Stimulated activated naive CD4-positive, alpha-beta T cell (primary cell): ENCODE data around the gene MAP2K1.
A peak's percentile ranks its signal among the peaks of the same experiment; 100 is the strongest.
"Not testable (repeated sequence)": the region's sequence is repeated elsewhere in the genome, so short reads cannot be mapped to it uniquely, and the experiment has no call there.

ENCODE experiments used
- DNase-seq, 6 experiments: peaks; one replicate each; lab custom pipeline; 2025; lab: John Stamatoyannopoulos, UW

The MAP2K1 gene

GRCh38 chr15:66393037-66393436, 6.3 kb downstream of the MAP2K1 start:
- DNase-seq = not testable (repeated sequence)

DNA sequence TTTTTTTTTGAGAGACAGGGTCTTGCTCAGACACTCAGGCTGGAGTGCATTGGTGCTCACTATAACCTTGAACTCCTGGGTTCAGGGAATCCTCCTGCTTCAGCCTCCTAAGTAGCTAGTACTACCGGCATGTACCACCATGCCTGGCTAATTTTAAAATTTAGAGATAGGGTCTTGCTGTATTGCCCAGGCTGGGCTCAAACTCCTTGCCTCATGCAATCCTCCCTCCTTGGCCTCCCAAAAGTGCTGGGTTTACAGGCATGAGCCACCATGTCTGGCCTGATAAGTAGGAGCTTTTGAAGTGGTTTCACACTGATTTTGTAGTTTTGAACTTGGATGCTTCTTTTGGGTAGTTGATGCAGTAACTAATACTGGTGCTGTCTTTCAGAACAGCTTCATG, 7.8 kb downstream of the MAP2K1 start:
- DNase-seq = no peak

DNA sequence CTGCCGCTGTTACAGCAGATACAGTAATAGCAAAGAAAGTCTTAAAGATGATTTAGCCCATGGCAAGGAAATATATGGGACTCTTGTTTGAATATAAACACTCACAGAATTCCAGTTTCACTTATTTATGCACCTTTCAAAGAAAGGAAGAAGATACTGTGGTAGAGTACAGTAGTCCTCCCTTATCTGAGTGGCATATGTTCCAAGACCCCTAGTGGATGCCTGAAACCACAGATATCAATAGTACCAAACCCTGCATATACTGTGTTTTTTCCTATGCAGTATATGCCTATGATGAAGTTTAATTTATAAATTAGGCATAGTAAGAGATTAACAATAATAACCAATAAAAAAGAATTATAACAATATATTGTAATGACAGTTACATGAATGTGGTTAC, 8.2 kb downstream of the MAP2K1 start:
- DNase-seq = no peak

DNA sequence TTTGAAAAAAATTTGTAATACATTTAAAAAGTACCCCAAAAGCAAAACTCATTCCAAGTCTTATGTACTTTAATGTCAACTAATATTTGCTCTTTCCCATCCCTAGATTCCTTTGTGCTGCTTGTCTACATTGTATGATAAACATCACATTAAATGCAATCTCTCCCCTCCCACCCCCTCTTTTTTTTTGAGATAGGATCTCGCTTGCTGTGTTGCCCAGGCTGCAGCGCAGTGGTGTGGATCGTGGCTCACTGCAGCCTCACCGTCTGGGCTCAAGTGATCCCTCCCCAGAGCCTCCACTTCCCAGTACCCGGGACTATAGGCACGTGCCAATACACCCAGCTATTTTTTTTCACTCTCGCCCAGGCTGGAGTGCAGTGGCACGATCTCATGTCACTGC, 12.6 kb downstream of the MAP2K1 start:
- no peak for DNase-seq

- no peak for DNase-seq
Observed at GRCh38 chr15:66400351-66400774, 13.7 kb downstream of the MAP2K1 start.

DNA sequence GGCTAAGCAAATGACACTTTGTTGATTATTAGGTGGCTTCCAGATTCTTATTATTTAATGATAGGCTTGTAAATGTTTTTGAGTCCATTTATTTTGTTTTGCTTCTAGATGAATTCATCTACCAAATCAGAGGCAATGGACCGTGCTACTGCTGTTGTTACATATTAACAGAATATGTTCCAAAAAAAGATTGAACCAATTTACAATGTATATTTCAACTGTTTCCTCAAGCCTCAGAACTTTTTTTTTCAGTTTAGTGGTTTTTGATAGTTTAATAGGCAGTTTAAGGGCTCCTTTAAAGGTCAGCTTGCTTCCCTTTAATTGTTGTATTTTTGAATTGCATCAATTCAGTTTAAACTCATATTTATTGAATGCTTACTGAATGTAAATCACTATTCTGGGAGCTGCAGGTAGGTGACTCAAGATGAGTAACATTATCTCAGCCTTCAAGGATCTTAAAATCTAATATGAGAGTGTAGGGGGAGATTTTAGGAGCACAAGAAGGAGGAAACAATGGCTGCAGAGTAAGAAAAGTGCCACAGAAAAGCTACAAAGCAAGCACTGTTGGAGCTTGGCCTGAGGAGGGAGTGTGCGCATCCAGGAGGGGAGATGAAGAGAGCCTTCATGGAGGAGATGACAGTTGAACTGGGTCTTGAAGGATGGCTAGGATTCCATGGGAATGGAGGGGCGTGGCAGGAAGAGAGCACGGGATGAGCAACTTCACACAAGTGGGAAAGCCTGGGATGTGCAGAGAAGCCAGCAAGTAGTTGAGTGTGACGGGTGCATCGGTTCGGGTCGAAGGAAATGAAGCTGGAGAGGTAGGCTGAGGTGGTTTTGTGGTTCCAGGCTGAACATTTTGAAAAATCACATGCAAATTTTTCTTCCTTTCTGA, 14.7 kb downstream of the MAP2K1 start:
- DNase-seq = peak in 3 of 6 experiments; percentile 21 to 49 (median 25)

DNA sequence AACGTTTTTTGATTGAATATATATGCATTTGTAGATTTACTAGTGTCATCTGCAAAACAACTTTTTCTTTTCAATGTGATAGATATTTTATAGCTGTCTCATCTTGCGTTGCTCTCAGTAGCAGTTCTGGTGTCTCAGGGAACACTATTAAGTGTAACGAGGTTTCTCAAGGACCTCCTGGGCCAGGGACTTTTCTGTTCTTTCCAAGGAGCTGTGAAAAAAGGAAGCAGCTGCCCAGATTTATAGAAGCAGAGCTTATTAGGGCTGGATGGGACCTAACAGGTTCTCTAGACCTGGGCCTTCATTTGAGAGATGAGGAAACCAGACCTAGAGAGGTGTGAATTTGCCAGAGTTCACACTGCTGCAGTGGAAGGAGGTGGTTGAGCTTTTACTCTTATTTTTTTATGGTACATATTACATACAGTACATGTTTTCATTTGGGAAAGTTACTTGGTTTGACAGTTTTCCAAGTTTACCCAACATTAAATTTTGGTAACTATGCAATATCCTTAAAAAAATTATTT, 16.1 kb downstream of the MAP2K1 start:
- DNase-seq = no peak

- DNase-seq = no peak
Observed at GRCh38 chr15:66403323-66403722, 16.6 kb downstream of the MAP2K1 start.

DNA sequence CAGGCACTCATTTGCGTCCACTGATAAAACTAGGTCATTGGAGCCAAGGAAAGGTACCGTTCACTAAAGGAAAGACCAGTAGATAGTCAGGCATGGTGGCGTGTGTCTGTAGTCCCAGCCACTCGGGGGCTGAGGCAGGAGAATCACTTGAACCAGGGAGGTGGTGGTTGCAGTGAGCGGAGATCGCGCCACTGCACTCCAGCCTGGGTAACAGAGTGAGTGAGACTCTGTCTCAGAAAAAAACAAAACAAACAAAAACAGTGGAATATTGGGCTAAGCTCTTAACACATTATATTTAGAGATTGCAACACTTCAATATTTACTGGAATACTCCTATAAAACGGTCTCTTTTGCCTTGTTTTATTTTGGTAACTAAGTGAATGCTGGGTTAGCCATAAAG, 17.4 kb downstream of the MAP2K1 start:
- no peak for DNase-seq

DNA sequence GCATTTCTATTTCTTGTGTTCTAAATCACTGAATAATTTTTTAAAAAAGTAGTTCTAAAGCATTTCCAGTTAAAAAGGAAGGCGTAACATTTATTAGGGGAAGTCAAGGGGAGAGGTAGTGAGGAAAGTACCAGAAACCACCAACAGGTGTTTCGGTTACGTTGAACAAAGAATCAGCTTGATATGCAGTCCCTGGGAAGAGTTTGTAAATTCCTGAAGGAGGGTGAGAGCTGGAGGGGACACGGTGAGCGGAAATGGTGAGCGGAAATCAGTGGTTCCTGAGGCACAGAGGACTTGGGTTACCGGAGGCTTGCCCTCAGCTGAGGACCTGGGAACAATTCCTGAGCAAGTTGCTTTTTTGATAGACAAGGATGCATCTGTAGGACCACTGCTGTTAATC, 17.8 kb downstream of the MAP2K1 start:
- no peak for DNase-seq

DNA sequence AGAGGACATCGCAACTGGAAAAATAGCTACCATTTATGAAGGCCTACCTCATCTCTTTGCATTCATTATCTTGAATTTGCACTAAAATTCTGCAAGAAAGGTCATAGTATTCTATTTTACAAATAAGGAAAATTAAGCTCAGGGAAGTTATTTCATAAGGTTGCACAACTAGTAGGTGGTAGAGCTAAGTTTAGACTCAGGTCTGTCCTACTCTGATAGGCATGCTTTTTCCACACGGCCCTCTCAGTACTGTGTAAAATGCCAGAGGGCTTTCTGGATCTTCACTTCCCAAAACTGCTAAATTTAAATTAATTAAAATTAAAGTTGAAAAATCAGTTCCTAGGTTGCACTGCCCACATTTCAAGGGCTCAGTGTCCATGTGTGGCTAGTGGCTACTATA, 18.3 kb downstream of the MAP2K1 start:
- DNase-seq = no peak

GRCh38 chr15:66405615-66406014, 18.9 kb downstream of the MAP2K1 start:
- DNase-seq = no peak

GRCh38 chr15:66408254-66408653, 21.5 kb downstream of the MAP2K1 start:
- no peak for DNase-seq

- no peak for DNase-seq
Observed at GRCh38 chr15:66408675-66409282, 22.1 kb downstream of the MAP2K1 start.

GRCh38 chr15:66409565-66410108, 22.9 kb downstream of the MAP2K1 start:
- no peak for DNase-seq

GRCh38 chr15:66411190-66411589, 24.5 kb downstream of the MAP2K1 start:
- DNase-seq = peak in 1 of 6 experiments; percentile 4

DNA sequence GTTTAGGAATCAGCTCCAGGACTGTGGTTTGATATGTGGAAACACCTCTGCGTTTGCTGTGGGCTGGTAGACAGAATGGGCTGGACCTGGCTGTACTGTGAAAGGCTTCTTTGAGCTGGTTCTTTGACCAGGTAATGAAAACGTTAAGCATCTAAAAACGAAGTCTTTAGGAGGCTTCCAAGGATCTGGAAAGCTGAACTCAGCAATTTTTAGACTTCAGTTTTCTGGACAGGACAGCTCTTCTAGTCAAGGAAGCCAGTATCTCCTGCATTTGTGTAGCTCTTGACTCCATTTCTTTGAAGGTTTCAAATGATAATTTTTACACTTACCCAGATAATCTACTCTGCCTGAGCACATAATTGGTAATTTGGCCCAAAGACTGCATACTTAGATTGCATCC, 25.5 kb downstream of the MAP2K1 start:
- DNase-seq = no peak

DNA sequence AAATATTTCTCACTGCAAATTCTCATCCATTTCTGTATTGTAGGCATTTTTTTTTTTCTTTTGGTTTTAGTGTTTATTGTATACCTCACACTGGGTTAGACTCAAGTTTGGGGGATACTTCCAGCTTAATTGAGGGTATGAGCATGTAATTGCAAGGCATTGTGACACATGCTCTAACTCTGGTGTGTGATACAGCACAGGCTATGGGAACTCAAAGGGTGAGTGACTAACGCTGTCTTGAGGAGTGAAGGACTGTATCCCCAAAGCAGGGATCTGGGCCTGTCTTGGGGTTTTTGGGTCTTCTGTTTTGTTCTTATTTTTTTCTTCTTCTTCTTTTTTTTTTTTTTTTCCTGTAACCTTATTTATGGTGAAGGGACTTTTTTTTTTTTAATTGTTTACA, 26.9 kb downstream of the MAP2K1 start:
- no peak for DNase-seq

DNA sequence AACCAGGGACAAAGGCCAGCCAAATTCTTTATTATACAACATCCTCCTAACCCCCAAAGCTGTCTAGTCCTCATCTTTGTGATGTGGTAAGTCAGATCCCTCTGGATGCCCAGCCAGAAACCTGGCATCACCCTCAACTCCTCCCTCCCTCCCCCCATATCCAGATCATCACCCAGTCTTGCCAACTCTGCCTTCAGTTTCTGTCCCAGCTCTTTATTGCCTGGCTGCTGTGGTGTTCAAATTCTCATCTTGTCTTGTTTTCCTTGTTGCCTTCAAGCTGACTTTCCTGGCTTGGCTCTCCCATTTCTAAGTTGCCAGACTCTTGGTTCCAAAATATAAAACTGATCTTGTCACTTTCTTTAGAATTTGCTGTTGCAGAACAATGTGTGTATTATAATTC, 28.6 kb downstream of the MAP2K1 start:
- DNase-seq = no peak

GRCh38 chr15:66417736-66418135, 31.0 kb downstream of the MAP2K1 start:
- DNase-seq = no peak

DNA sequence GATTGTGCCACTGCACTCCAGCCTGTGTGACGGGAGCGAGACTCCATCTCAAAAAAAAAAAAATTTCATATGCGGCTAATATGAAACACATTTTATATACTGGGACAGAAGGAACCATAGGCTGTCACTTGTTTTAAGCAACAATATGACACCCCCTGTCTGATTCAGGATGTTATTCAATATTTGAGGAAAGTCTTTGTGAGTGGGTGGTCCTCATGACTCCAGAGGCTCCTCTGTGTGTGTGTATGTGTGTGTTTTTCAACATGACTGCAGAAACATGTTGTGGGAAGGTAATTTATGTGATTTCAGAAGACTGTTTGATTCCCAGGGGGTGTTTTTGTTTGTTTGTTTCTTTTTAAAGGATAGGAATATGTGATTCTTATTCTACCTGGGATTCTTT, 32.8 kb downstream of the MAP2K1 start:
- no peak for DNase-seq

DNA sequence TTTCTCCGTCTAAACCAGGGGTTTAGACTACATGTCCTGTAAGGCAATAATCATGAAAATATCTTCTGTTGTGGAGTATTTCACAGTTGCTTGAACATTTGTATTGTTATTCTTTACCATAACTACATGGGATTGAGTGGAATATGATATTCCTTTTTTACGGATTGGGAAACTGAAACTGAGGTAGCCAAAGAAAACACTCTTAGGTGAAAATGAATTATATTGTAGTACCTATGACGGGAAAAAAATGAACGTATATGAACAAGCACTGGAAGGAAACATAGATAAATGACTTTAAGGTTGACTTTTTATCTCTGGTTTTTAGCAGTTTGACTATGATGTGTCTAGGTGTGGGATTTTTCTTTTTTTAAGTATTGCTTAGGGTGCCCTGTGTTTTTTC, 35.6 kb downstream of the MAP2K1 start:
- DNase-seq = no peak

DNA sequence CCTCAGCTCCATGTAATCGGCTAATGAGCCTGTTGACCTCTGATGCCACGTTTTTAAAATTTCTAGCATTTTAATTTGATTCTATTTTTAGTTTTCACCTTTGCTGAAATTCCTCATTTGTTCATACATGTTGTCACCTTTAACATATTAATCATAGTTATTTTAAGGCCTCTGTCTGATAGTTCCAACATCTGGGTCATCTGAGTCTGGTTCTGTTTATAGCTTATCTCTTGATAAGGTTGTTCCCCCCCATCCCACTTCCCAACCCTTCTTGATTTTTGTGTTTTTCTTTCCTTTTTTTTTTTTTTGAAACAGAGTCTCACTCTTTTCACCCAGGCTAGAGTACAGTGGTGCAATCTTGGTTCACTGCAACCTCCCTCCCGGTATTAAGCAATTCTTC, 36.4 kb downstream of the MAP2K1 start:
- DNase-seq = no peak
